ENCODE results near the gene JAG1.
A peak's percentile ranks its signal among the peaks of the same experiment; 100 is the strongest.

The JAG1 gene

DNA sequence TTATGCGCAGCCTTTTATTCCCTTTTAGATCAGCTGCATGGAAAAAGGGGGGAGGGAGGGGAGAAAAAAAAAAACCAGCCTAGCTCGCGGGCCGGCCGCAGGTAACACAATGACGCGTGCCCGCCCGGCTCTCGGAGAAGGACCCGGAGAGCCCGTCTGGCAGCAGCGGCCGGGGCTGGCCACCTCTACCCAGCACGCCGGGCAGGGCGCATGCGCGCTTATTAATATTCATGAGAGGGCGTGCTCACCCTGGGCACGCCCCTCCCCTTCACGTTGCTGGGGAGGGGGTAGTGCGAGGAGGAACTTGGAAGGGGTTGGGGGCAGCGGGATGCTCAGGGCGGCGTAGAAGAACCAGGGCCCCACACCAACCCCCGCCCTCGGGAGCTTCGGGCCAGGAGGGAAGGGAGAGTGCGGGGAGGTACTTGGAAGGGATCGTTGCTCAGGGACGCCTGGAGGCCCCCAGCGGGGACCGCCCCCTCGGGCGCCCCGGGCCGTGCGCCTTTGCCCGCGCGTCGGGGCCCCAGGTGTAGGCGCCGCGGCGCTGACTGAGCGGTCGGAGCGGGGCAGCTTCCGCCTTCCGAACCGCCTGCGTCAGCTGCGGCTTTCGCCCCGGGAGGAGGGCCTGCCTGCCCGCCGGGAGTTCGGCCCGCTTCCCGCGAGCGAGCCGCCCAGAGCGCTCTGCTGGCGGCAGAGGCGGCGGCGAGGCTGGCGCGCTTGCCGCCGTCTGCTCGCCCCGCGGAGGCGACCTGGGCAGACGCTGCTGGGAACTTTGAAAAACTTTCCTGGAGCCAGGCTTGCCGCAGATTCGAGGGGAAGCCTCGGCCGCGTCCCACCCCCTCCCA, at the start of gene JAG1:
Gene JAG1, minus strand, starts transcription at position 158 of the 842 bp plus-strand sequence. CDS start 469 bp downstream, outside the sequence.
- DNase-seq (ENCODE audit: low spot score) = peak; percentile 99

DNA sequence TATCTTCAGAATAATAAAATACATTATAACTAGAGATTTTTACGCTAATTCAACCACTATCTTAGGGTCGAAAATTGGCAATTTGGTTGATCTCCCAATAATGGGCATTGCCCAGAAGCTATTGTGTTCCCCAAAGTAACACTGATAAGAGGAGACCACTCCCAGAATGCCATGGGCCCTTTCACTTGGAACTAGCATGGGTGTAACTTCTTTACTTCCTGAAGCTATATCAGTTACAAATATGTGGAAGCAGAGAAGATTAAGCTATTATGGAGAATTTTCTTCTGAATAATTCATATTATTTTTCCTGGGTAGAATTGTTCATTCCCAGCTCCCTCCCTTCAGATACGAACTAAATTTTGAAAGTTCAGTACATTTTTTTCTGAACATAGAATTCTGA, 48.2 kb upstream of the JAG1 start:
- no peak for DNase-seq (ENCODE audit: low spot score)

DNA sequence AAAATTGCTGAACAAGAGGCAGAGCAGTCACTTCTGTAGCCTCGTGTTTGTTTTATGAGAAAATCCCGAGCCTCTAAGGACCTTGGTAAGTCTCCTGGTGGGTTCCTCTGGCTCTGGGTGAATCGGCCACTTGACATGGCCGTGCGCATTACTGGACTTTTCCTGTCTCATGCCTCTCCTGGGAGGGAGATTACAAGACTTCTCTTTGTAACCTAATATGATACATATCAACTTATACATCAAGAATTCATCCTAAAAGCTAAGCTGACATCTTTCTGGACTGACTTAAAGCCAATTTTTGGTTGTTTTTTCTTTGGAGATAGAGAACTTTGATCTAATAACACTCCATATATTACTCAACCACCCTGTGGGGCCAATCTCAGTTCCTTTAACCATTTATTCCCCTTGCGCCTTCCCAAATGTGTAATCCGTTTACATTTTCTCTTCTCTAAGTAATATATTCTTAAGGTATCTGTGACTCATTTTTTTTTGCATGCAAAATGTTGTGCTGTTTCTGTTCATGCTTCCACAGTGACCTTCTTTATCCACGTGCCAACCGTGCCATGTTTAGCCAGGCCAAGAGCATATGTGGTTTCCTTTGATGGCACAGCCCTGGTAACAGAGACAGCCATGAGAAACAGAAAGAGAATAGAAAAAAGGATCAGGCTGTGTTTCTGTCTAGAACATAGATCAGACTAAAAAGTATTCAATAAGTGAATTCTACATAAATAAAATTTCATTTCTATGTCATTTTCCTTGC, 47.5 kb upstream of the JAG1 start:
- DNase-seq (ENCODE audit: low spot score) = no peak

DNA sequence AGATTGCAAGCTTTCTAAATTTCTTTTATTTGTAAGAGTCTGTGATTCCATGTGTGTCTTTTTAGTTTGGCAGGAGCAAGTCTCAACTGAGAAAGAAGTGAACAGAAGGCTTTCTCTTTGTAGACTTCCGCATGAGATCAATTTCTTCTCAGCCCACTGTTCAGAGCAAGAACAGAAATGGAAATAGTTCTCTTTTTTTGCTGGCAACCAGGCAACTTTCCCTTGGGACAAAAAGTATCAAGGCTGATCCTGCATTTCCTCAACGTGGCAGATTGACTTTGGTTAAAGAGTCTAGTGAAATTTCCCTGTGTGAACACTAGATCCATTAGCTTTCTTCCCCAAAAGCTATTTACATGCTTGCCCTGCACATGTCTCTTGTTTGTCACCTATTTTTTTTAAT, 46.8 kb upstream of the JAG1 start:
- no peak for DNase-seq (ENCODE audit: low spot score)

DNA sequence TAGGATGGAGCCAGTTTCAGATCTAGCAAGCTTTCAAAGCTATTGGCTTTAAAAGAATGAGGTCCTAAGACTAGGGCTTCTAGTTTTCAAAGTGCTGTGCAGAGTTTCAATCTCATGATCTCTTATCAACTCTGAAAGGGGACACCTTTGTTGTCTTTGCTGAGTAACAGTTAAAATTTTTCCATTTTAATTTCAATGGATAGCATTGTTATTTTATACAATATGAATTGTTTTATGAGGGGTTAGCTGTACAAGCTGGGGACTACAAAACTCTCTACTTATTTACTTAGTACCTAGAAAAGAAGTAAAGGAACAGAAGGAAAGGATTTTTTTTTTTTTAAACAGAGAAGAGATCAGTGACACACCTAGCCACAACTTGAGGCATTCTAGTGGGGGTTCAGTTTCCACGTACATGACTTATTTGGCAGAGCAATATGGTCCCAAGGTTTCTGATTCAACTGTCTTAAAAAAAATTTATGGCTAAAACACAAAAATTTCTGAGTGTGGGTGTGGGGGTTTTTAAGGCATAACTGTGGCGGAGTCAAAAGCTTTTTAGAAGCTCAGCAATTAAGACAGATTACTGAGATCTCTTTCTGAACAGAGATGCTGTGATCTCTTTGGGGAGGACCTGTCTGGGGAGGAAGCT, 46.1 kb upstream of the JAG1 start:
- no peak for DNase-seq (ENCODE audit: low spot score)

DNA sequence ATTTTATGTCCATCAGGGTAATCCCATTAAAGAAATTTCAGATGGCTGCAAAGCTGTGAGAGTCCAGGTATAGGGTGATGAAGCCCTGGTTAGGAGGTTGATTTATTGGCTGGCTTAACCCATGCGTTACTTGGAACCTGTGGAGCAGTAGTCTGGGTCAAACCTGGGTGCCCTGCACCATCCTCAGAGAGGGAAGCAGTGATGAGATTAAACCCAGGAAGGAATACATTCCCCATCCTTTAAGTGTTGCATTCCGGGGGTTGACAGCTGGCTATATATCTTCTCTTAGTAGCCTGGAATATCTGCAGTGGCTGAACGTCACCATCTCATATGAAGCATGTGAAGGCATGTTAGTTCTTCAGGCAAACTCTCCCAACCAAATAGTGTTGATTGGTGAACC, 44.9 kb upstream of the JAG1 start:
- DNase-seq (ENCODE audit: low spot score) = no peak

DNA sequence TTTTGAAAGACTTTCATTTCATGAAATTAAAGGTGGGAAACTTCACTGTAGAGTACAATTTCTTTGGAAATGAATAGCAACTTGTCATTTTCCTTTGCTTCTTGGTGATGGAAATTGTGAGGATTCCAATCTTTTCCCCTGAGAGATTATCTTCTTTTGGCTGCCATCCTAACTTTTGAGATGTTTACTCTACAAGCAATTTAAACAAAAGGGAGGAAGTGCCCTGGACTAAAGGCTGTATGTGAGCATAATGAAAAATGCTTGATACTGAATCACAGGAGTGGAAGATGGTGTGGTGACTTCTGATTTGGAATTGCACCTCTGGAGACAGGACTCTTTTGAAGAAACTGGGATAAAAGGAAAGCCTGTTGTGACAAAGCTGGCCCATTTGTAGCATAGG, 43.1 kb upstream of the JAG1 start:
- DNase-seq (ENCODE audit: low spot score) = no peak

DNA sequence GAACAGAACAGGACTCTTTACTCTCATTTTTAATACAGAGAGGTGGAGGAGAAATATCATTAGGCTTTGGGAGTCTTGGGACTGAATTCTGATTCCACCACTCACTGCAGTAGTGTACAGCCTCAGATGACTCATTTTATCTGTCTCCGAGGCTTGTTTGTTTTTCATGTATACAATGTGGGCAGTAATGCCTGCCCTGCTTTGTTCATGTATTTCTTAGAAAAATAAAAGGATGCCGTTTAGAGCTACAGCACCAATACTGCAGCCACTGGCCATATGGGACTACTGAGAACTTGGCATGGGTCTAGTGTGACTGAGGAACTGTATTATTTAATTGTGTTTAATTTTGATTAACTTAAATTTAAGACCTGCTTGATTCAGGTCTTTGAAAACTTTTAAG, 41.2 kb upstream of the JAG1 start:
- DNase-seq (ENCODE audit: low spot score) = no peak

DNA sequence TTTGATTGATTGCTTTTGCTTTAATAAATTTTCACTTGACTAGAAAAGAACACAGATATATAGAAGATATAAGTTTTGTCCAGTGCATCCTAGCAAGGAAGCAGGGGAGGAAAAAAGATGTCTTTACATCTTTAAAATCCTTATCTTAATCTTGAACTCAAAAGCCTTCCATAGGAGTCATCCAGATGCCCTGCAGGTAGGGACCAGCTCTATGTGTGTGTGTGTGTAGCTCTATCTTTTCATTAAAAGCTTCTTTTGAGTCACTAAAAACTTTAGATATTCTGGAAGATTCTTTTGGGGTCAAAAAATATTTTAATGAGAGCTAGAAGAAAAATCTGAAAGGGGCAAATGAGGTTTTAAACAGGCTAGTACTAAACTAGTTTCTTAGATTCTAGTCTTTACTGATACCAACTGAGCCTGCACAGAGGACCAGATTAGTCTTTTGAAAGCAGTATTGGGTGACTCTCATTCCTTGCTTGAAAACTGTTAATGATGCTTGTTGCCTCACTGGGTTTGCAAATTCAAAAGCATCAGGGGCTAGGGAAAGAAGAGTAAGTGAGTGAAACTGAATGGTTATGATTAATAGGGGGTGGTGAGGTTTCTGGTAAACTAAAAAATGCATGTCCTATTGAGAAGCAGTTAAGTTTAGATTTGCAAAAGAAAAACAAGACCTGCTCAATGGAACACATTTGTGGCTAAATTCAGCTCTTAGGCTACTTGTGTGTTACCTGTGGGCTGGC, 40.6 kb upstream of the JAG1 start:
- DNase-seq (ENCODE audit: low spot score) = no peak

DNA sequence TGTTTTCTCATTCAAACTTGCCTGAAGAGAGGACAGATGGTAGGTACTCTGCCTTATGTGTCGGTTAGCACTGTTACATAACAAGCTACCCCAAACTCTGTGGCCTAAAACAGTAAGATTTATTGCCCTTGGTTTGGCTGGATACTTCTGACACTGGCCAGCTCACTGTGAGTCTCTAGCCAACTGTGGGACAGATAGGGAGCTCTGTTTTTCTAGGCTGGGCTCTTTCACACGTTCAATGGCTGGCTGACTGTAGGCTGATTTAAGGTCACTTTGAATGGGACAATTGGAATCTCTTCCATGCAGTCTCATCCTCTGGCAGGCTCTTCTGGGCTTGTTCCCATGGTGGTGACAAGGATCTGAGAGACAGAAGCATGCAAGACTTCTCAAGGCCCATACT, 39.4 kb upstream of the JAG1 start:
- no peak for DNase-seq (ENCODE audit: low spot score)

DNA sequence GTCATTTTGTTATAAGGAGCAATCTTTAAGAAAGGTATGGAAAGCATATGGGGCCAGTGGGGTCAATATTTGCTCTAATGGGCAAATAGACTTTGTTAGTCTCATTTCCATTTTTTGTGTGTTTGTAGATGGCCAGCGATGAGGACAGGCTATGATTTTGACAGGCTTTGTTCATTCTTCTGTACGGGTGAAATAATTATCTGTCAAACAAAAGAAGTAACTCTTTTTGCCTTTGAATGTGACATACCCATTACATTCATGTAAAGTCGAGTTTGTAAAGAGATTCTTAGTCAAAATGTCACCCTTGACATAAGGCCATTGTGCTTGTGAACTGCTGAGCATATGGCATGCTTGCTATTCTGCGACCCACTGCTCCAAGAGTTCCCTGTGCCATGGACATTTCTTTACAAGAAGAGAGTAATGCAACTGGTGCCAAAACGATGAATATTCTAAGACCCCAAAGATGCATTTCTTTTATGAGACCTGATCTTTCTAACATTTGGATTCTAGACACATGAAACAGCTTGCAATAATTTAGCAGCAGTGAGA, 38.2 kb upstream of the JAG1 start:
- no peak for DNase-seq (ENCODE audit: low spot score)

DNA sequence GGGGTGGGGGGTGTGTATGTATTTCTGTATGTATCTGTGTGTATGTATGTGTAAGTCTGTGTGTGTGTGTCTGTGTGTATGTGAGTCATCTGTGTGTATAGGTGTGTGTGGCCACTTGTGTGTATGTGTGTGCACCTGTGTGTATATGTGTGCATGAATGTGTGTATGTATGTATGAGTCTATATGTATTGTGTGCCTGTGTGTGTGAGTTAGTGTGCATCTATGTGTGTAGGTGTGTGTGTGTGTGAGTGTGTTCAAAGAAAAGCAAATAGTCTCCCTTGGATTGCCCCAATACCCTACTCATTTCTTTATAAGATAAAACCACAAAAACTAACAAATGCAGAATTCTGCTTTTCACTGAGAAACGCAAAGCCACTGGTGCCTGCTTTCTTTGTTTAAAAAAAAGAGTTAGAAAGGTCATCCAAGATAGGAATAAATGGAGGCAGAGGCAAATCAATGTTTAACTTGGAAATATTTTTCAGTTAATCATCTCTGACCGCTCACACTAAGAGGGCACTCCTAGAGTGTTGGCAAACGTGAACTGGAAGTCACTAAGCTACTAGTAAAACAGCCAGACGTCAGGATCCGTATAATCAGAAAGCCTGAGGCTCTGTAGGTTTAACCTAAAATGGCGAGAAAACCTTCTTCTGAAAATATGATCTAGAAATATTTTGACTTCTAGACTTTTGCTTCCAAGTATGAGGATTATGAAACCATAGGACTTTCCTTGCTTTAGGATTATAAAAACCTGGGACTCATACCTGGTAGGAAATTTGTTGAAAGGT, 37.4 kb upstream of the JAG1 start:
- DNase-seq (ENCODE audit: low spot score) = no peak

DNA sequence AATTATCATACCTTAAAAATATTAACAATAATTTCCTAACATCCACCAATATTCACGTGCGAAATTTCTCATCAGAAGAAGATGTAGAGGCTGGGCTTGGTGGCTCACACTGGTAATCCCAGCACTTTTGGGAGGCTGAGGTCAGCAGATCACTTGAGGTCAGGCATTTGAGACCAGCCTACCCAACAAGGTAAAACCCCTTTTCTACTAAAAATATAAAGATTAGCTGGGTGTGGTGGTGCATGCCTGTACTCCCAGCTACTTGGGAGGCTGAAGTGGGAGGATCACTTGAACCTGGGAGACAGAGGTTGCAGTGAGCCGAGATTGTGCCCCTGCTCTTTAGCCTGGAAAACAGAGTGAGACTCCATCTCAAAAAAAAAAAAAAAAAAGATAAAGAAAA, 36.1 kb upstream of the JAG1 start:
- DNase-seq (ENCODE audit: low spot score) = no peak

DNA sequence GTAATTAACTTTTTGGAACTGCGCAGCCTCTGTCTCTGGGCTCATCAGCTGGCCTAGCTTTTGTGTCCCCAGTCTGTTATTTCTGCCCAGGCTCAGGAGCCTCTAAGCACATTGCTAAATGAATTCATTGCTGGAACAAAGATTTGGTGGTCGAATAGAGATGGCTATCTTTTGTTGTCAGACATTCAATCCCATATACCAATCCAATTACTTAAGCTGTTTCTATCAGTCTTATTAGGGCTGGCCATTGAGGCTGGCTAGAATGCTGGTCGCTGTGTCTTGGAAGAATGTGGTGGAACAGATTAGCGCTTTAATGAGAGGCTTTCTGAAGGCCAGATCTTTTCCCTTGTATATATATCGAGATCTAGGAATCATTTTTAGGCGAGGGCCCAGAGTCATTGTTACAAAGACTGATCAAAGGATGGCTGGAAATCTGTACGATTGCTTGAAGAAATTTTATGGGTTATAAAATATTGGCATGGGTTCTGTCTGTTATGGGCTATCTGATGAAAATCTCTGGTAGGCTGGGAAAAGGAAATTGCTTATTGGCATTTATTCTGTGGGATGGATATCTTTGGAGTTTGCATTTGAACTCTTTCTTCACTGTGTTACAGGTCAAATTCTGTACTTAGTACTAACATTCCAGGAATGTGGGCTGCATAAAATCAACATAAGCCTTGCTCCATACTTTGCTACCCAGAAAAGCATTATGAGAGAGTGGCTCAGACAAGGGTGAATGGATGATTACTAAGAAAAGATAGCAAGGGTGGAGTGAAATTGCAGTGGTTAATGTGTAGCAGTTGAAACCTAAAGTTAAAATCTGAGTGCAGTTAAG, 34.8 kb upstream of the JAG1 start:
- DNase-seq (ENCODE audit: low spot score) = peak; percentile 55

DNA sequence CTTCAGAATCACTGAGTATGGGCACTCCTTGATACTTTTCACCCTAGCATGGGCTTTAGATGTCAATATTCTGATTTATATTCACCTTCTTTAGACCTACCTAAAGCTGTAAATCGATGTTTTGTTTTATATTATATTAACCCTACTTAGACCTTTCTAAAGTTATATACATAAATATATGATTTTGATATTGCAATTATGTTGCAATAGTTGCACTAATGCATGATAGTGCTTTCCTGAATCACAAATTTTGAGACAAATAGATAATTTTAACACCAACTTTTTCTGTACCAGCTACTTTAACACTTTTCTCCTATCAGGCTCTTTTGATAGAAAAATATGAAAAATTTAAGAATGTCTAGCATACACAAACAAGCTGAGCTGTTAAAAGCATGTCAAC, 34.0 kb upstream of the JAG1 start:
- no peak for DNase-seq (ENCODE audit: low spot score)

DNA sequence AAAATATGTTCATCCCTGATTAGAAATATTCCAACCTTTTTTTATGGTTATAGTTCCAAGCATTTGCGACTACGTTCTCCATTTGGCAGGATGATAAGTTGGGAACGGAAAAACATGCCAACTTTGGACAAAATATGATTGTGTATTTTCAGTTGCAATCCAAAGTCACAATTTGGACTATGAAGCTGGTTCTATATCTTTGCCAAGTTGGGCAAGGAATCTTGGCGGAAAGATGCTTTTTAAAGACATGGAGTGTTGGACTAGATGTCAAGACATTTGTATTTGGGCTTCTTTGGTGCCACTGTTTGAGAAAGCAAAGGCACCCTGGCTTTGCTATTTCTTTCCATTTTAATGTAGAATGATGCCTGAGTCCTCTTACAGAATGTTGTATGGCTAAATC, 33.3 kb upstream of the JAG1 start:
- no peak for DNase-seq (ENCODE audit: low spot score)

DNA sequence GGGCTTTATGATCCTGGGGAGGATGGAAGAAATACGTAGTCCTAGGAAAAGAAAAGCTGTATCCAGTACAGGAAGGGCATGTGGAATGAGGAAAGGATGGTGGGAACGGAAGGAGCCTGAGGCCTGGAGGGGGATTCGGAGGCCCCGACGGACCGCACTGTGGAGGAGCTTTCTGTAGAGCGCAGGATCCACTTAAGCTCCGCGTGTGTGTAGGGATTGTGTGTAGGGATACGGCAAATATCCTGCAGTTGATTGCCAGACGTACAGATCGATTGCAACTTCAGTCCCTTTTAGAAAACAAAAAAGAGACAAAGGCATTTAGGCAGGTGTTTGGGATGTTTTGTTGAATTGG, 32.6 kb upstream of the JAG1 start:
- no peak for DNase-seq (ENCODE audit: low spot score)

DNA sequence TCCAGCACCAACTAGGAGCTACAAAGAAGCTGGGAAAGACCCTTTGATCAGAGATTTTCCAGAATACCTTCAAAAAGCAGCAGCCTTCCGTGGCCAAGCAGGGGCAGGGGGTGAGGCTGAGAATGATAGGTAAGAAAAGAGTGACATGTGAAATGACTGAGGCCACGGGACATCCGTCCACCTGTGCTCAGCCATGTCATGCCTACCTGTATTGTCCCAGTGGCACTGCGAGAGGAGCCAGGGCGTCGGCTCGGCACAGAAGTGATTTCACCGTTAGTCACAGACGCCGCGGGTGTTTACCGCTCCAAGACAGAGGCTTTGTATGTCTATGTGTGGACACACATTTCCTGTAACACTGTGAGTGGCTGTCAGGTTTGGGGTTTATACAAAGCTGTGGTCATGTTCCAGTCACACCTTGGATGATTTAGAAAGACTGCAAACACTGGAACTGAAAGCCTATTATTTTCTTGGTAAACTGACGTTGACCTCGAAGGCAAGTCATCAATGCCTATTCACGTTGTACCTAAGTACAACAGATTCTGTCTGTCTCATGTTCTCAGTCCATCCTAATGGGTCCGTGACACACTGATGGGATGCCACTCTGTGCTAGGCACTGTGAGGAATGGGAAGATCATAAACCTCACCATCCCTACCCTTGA, 32.1 kb upstream of the JAG1 start:
- no peak for DNase-seq (ENCODE audit: low spot score)

DNA sequence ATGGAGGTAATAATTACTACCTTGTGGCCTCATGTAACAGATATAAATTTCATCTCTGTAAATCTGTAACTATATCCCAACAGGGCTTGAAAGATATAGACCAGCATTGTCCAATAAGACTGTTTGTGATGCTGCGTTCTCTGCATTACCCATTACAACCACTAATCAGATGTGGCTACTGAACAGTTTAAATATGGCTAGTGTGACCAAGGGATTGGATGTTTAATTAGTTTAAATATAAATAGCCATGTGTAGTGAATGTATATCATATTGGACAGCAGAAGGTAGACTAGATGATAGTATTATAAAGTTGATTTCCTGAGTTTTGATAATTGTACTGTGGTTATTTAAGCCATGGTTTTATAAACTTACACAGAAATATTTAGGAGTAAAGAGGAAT, 27.8 kb upstream of the JAG1 start:
- no peak for DNase-seq (ENCODE audit: low spot score)

DNA sequence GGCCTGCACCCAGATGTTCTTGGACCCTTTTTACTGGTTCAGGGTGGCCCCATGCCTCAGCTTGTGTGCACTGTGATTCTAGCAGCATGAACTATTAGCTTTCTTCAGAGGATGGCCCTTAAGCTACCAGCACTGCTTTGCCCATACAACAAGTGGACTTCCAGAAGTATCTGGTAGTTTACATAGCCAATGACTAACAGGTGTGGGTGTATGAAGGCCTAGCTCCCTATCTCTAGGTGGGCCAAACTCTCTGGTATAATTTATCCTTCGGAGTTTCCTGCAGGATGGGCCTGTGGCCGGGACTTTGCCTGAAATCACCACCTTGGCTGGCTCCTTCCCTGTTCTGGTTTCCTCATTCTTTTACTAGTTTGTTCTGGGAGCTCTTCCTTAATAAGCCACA, 26.1 kb upstream of the JAG1 start:
- no peak for DNase-seq (ENCODE audit: low spot score)

All from GM03348 (cell line).